CD4-positive, alpha-beta T cell treated with Interleukin-6 at 100 ng/mL for 8 hours (primary cell): ENCODE results near the gene RASSF7.

Source experiments
- DNase-seq: peaks from one replicate; pipeline ENCODE4 v3.0.0-alpha.2; 2020; ENCODE audit warnings: mixed read lengths, low spot score

The RASSF7 gene

GRCh38 chr11:610146-610801 lies 49.5 kb downstream of the RASSF7 start:
- DNase-seq: no peak

GRCh38 chr11:611001-611996 lies 50.5 kb downstream of the RASSF7 start:
- no peak for DNase-seq

GRCh38 chr11:612201-612960 lies 51.6 kb downstream of the RASSF7 start:
- no peak for DNase-seq

- DNase-seq: no peak
These were observed 52.2 kb downstream of the RASSF7 start for GRCh38 chr11:612961-613300.

- DNase-seq: peak; percentile 90
These were observed 52.7 kb downstream of the RASSF7 start for GRCh38 chr11:613369-613968.
